ENCODE results near the gene ABCA7. TPM values are rescaled to one million over a fixed set of nuclear protein-coding genes. Genes with fewer than 3 reads are reported as not detected.

Gene ABCA7
- total RNA-seq, 1 donor = 33.3 TPM

DNA sequence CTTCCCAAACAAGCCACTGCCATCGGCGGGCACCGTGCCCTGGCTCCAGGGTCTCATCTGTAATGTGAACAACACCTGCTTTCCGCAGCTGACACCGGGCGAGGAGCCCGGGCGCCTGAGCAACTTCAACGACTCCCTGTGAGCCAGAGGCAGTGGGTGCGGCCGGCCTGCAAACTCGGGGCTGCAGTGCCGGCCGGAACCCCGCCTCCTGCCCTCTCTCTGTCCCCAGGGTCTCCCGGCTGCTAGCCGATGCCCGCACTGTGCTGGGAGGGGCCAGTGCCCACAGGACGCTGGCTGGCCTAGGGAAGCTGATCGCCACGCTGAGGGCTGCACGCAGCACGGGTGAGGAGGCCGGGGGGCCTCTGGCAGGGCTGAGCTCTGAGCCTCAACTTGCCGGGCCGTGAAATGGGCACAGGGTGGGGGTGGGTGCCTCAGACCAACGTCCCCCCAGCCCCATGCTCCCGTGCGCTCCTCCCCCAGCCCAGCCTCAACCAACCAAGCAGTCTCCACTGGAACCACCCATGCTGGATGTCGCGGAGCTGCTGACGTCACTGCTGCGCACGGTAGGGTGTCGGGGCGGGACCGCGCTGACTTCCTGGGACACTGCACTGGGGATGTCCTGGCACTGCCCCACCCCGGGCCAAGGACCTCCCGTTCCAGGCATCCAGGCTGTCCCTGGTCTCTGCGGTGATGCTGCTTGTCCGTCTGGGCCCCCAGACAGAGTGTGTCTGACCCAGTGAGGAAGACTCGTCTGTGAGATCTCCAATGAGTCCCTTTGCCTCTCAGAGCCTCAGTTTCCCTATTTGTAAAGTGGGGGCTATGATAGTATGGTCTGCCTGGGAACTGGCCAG, 2.2 kb downstream of the ABCA7 start:
- Histone ChIP-seq H2AFZ (ENCODE audit: low read length) (no peak overlapping the region), H4K20me1 (ENCODE audit: insufficient read depth, low read length) (peaks cover 21% of the 10 kb centered on the region), H3K27me3 (ENCODE audit: insufficient read depth, low read length) (no peaks in the 10 kb centered on the region), H3K4me3 (ENCODE audit: insufficient read depth, low read length) (peak overlapping the region; percentile 37), H3K79me2 (ENCODE audit: insufficient read depth, low read length) (no peaks in the 10 kb centered on the region), H3K36me3 (ENCODE audit: insufficient read depth, low read length) (peaks cover 19% of the 10 kb centered on the region), H3K27ac (ENCODE audit: low read depth, low read length) (no peak overlapping the region), H3K4me1 (ENCODE audit: insufficient read depth, low read length) (peaks cover 42% of the 10 kb centered on the region), H3K4me2 (ENCODE audit: insufficient read depth, low read length) (peak overlapping the region; percentile 80), H3K9me3 (ENCODE audit: low read depth, low read length) (no peaks in the 10 kb centered on the region)
- TF ChIP-seq, protein P1, sequence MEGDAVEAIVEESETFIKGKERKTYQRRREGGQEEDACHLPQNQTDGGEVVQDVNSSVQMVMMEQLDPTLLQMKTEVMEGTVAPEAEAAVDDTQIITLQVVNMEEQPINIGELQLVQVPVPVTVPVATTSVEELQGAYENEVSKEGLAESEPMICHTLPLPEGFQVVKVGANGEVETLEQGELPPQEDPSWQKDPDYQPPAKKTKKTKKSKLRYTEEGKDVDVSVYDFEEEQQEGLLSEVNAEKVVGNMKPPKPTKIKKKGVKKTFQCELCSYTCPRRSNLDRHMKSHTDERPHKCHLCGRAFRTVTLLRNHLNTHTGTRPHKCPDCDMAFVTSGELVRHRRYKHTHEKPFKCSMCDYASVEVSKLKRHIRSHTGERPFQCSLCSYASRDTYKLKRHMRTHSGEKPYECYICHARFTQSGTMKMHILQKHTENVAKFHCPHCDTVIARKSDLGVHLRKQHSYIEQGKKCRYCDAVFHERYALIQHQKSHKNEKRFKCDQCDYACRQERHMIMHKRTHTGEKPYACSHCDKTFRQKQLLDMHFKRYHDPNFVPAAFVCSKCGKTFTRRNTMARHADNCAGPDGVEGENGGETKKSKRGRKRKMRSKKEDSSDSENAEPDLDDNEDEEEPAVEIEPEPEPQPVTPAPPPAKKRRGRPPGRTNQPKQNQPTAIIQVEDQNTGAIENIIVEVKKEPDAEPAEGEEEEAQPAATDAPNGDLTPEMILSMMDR (IDR thresholded peaks at IDR 0.05; ENCODE audit: extremely low read depth, low read depth, low read length) = no peak
- DNase-seq (ENCODE audit: insufficient read length, low spot score, missing footprints) = no peak

DNA sequence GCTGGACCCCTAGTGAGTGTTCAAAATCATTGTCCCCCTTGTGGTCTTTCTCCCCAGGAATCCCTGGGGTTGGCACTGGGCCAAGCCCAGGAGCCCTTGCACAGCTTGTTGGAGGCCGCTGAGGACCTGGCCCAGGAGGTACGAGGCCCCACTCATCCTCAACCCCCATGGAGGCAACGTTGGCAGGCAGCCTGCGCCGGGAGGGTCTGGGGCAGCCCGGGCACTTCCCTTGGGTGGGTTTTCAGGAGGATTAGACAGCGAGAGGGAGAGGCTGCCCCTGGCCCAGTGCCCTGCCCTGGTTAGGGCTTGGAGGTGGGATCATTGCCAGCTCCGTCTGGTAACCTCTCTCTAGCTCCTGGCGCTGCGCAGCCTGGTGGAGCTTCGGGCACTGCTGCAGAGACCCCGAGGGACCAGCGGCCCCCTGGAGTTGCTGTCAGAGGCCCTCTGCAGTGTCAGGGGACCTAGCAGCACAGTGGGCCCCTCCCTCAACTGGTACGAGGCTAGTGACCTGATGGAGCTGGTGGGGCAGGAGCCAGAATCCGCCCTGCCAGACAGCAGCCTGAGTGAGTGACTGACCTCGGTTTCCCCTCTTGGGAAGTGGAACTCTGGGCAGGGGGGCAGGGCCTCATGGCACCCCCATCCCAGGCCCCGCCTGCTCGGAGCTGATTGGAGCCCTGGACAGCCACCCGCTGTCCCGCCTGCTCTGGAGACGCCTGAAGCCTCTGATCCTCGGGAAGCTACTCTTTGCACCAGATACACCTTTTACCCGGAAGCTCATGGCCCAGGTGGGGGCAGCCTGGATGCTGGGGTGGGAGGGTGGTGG, 3.0 kb downstream of the ABCA7 start:
- Histone ChIP-seq H2AFZ (ENCODE audit: low read length) (no peak overlapping the region), H3K36me3 (ENCODE audit: insufficient read depth, low read length) (peaks cover 12% of the 10 kb centered on the region), H3K4me1 (ENCODE audit: insufficient read depth, low read length) (peaks cover 38% of the 10 kb centered on the region), H3K27me3 (ENCODE audit: insufficient read depth, low read length) (no peaks in the 10 kb centered on the region), H4K20me1 (ENCODE audit: insufficient read depth, low read length) (peaks cover 16% of the 10 kb centered on the region), H3K4me3 (ENCODE audit: insufficient read depth, low read length) (no peak overlapping the region), H3K79me2 (ENCODE audit: insufficient read depth, low read length) (no peaks in the 10 kb centered on the region), H3K4me2 (ENCODE audit: insufficient read depth, low read length) (peak overlapping the region; percentile 80), H3K9me3 (ENCODE audit: low read depth, low read length) (no peaks in the 10 kb centered on the region), H3K27ac (ENCODE audit: low read depth, low read length) (no peak overlapping the region)
- peak; percentile 94 for DNase-seq (ENCODE audit: insufficient read length, low spot score, missing footprints)
- TF ChIP-seq, protein P1 (IDR thresholded peaks at IDR 0.05; ENCODE audit: extremely low read depth, low read depth, low read length) = no peak

- Histone ChIP-seq H3K27ac (ENCODE audit: low read depth, low read length) (no peak overlapping the region), H3K4me2 (ENCODE audit: insufficient read depth, low read length) (no peak overlapping the region), H3K36me3 (ENCODE audit: insufficient read depth, low read length) (no peaks in the 10 kb centered on the region), H3K9me3 (ENCODE audit: low read depth, low read length) (no peaks in the 10 kb centered on the region), H3K27me3 (ENCODE audit: insufficient read depth, low read length) (no peaks in the 10 kb centered on the region), H4K20me1 (ENCODE audit: insufficient read depth, low read length) (no peaks in the 10 kb centered on the region), H2AFZ (ENCODE audit: low read length) (no peak overlapping the region), H3K4me3 (ENCODE audit: insufficient read depth, low read length) (no peak overlapping the region), H3K79me2 (ENCODE audit: insufficient read depth, low read length) (no peaks in the 10 kb centered on the region), H3K4me1 (ENCODE audit: insufficient read depth, low read length) (peaks cover 24% of the 10 kb centered on the region)
- peak; percentile 94 for DNase-seq (ENCODE audit: insufficient read length, low spot score, missing footprints)
- TF ChIP-seq, protein P1 (IDR thresholded peaks at IDR 0.05; ENCODE audit: extremely low read depth, low read depth, low read length) = no peak
Observed at GRCh38 chr19:1045247-1045603, 5.3 kb downstream of the ABCA7 start.

GRCh38 chr19:1046117-1046626, 6.3 kb downstream of the ABCA7 start:
- Histone ChIP-seq H3K36me3 (ENCODE audit: insufficient read depth, low read length) (no peaks in the 10 kb centered on the region), H3K9me3 (ENCODE audit: low read depth, low read length) (no peaks in the 10 kb centered on the region), H3K27me3 (ENCODE audit: insufficient read depth, low read length) (no peaks in the 10 kb centered on the region), H3K79me2 (ENCODE audit: insufficient read depth, low read length) (no peaks in the 10 kb centered on the region), H2AFZ (ENCODE audit: low read length) (no peak overlapping the region), H3K4me2 (ENCODE audit: insufficient read depth, low read length) (no peak overlapping the region), H3K4me1 (ENCODE audit: insufficient read depth, low read length) (peaks cover 17% of the 10 kb centered on the region), H3K27ac (ENCODE audit: low read depth, low read length) (no peak overlapping the region), H3K4me3 (ENCODE audit: insufficient read depth, low read length) (no peak overlapping the region), H4K20me1 (ENCODE audit: insufficient read depth, low read length) (no peaks in the 10 kb centered on the region)
- TF ChIP-seq, protein P1 (IDR thresholded peaks at IDR 0.05; ENCODE audit: extremely low read depth, low read depth, low read length) = no peak
- no peak for DNase-seq (ENCODE audit: insufficient read length, low spot score, missing footprints)
